NCI-H2081 (cell line): ENCODE results near the gene ERG.

Source experiments
- DNase-seq, 2 experiments: peaks; one replicate each; lab custom pipeline; 2025; lab: John Stamatoyannopoulos, UW

The ERG gene

DNA sequence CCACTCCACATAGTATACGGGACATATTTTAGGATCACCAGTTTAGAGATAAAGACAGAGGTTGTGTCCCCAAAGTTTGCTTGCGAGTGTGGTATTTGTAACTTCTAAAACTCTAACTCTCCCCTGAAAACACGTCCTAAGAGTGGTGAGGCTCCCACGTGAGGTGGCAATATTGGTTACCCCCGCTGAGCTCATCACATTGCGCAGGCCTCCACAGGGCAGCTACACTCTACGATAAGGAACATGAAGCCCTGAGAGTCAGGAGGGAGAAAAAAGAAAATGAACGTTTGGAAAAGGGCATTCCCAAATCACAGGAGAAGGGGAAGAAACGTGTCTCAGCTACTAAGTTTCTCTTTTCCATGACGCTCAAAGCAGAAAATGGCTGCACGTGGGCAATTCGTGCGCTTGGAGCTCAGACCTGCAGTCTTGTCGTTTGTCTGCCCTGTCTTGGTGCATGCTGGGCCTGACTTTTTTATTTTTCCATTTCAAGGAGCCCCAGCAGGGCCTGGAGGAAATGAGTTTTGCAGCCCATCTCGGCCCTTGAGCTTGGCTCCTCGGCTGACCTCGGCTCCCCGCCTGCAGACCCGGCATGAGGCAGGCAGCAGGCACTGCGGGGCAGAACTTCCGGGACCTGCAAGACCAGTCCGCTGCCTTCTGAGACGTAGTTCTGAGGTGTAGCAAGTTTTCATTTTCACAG is 25.7 kb downstream of the ERG start:
- no peak for DNase-seq

DNA sequence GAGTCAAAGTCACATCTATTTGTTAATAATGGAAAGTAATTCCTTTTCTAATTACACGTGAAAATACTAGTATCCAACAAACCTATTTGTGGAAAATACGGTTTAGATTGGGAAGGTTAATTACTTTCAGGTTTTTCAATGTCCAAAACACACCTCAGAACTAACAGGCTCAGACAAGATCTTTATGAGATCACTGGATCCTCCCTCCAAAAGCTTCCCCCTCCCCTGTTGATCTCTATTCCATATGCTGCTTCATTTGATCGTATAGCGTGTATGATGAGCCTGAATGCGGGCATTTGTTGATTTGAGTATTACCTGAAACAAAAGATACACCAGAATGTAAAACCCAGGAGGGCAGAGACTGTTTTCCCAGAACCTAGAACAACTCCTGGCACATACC is 26.5 kb downstream of the ERG start:
- no peak for DNase-seq

DNA sequence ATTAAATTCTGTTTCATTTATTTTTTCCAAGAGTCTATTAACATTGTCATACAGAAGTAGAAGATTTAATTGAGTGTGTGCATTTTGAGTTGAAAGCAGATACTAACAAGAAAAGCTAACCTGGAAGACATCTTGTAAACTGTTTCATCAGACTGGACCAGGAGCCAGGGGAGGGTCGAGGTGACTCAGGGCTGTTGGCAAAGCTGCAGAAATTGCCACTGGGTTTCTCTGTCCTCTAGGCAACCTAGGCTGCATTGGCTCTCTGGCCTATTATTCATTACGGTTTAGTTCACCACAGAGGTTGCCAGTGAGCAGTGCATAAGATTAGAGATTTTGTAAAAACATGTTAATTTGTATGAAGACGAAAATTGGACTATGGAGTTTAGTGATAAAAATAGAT is 27.5 kb downstream of the ERG start:
- DNase-seq: no peak

DNA sequence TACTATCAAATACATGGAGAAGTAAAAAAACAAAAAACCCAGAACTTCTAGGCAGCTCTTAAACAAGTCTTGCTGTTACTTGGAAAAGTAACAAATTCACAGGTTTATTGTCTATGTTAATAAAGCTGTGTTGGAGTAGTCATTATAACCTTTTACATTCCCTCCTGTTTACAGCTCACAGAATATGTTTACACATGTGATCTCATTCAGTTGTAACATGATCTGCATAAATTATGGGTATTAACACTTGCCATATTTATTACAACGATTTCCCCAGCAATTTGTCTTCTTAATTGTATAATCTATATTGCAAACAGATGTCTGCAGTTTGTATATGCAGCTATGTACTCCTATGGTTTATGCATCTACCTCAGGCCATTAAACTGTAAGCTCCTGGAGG is 28.6 kb downstream of the ERG start:
- peak in 1 of 2 experiments; percentile 19 for DNase-seq

DNA sequence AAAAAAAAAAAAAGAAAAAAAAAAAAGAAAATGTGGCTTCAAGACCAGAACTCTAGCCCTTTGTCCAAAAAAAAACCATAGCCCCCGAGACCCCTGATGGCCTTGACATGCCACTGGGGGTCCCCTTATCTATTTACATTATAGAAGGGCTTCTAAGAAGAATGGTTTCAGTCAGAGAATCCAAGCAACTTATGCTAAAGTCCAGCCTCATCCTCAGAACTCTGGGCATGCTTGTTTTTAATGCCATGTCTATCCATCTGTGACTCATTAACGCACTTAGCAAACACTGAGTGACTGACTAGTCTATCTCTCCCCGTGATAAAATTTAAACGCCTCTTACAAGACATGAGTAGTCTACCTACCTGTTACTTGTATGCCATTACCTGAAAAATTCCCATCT is 29.3 kb downstream of the ERG start:
- DNase-seq: no peak

DNA sequence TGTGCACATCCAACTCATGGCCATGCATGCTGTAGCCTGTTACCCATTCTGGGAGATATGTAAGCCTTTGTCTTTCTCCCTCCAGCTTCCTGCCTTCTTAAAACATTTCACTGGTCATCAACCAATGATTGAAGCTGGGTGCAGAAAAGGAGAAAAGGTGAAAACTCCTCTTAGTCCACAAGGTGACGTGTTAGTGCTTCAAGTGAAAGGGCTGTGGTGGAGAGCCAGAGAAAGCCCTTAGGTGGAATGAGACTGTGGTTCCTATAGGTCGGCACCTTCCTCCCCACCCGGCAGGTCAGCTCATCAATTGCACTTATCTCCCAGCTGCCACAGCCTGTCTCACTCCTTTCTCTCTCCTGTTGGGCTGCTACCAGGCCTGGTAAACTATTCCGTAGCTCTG is 30.4 kb downstream of the ERG start:
- no peak for DNase-seq

DNA sequence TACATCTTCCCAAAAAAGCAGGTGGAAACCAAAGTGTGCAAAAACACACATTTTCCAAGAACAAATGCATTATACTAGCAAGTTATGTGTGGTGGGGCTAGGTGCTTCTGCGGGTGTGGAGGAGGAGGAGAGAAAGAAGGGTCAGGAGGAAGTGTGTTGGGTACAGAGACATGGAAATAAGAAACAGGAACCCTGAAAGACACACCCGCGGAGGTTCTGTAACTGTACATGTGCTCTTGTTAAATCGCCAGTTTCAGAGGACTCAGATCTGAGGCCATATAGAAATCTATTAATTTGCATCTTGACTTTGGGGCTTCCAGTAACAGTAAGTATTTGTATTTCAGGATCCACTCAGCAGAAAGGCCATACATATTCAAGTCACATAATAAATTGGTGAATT is 30.9 kb downstream of the ERG start:
- DNase-seq: no peak

DNA sequence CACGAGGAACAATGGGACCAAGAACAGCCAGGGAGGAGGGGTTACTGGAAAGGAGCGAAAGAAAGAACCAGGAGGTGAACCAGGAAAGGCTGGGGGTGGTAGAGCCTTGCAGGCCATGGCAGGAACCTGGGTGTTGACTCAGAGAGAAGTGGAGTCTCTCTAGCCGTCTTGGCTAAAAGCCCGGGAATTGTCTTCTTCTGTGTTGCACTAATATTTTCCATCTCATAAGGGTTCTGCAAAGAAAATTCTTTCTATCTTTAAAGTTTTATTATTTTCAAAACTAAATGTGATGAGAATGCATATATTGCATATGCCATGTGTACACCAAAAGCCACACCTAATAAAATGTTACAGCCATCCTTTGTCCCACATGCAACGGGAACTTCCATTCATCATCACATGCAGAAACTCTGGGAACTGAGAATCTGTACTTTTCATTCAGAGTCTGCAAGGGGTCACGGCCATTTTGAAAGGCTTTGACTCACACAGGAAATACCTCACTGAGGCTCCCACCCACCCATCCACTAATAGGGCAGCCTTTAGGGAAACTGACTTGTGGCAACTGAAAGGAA is 38.0 kb downstream of the ERG start:
- DNase-seq: no peak

DNA sequence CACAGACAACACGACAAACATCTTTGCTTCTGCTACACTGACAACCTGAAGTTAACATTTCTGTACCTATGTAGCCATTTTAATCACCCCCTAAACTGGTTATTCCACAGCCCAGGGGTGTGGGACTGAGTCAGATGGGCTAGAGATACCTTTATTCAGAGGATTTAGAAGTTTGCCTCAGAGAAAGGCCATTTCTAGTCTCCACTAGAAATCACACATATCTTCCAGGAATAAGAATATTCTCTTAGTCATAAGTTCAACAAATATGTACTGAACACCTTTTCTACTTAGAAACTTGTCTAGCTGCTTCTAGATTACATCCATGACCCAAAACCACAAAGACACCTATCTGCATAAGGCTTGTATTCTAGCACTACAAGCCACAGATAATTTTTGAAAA is 38.8 kb downstream of the ERG start:
- DNase-seq: no peak

DNA sequence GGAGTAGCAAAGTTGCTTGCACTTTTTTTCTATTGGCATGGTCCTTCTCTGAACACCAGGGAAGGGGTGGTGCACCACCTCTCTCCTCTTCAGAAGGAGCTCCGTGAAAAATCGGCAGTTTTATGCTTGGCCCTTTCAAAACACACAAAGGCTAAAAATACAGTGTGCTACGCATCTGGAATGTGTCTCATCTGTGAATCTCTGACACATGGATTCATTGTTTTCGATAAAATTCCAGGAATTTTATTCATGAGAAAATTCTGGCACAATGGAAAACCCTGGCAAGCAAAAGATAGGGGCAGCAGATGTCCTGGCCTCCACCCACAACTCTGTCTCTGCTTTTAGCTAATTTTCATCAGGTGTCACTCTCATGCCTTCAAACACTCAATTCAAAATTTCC is 42.9 kb downstream of the ERG start:
- no peak for DNase-seq

DNA sequence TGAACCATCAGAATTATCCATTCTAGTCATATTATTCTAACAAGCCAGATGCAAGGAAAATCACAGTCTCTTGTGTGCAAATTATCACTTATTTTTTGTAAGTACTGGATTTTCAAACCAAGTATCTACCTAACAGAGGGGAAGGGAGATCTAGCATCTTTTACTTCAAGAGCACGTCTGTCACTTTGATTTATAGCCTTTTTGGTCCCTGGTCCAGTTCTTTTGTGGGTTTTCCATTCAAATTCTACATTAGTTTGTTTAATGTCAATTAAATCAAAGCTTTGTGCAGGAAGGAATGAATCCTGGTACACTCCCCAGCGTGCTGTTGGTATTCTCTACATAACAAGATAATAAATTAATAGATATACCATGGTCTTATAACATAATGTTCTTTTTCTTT is 43.6 kb downstream of the ERG start:
- DNase-seq: no peak

DNA sequence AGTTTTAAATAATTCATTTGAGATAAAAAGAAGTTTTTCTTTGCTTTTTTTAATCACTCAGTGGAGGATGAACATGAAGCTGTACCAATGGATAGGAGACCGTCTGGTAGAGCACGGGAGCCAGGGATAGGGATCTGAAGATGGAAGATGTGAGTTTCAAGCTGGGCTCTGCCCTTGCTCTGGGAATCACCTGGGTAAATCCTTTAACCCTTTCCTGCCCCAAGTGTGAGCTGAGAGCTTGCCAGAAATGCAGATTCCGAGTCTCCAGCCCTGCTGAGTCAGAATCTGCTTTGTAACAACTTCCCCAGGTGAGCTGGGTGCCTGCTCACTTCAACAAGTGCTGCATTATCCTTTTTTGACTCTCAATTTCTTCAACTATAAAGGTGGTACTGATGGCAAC is 44.1 kb downstream of the ERG start:
- DNase-seq: no peak

DNA sequence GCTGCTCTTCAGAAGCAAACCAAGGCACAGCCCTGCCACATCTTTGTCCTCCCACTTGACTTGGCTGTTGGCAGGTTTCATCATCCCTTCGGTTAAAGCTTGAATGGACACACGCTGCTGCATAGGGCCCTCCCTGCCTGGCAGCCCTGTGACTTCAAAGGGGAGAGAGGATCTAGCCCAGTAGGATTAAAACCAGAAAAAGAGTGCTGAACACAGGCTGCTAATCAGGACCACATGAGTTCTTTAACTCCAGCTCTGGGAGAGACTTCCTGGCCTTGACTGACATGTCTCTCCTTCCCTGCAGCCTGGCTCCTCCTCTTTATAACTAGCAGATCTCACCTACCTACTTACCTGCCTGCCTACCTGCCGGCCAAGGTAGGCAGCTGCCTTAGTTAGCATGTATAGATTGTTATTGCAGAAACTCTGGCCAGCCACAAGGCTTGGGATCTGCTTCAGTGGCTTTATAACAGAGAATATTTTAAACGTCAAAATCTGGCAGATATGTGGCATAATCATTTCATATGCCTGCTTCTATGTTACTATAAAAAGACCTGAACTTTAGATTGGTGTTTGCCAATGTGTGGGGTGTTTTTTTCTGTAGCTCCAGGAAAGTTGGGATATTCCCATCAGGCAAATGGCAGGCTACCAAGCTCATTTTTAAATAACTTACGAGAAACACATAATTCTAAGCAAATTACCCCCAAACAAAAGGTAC is 49.4 kb downstream of the ERG start:
- DNase-seq: no peak

DNA sequence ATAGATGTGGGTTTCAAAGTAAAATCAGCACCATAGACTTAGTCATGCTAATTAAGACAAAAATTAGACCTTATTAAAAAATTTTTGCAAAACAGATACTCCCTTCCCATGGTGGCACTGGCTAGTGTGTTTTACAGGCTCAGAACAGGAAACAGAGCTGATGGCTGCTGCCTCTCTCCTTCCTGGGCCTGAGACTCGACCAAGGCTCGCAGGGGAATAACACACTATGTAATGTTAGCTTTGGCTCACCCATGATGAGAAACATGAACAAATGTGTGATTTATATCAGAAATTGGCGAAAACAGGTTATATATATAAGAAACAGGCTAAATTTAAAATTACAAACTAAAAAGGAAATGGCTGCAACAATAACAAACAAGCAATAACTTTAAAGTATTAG is 50.7 kb downstream of the ERG start:
- no peak for DNase-seq

DNA sequence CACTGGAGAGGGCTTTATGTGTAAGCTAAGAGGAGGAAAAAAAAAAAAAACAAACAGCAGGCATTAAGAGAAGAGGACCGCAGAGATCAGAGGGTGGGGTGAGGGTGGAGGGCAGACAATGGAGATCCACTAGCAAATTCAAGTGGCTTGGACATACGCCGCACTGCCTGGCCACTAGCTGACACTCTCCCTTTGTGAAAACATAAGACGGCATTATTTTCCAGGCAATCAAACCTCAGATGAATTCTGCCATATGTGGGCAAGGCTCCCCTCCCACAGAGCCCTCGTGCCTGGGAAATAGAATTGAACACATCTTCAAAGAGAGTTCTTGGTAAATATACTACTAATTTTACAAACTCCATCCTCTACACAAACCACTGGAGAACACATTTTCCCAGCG is 53.6 kb downstream of the ERG start:
- DNase-seq: no peak

DNA sequence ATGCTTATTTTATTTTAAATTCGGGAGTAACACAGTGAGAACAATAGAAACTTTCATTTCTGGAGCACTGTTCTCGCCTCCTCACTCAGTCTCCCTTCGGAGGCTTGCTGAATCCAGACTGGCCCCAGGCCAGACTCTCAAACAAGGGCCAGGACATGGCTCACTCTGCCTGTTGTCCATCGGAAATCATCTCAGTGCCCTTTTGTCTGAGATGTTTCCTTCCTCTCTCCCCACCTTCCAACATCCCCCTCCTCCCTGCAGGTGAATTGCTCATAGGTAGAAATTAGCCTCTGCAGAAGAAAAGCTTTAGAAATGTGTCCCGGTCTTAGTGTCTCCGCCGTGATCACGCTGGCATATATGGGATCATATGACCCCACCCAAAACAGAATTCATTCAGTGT is 55.2 kb downstream of the ERG start:
- DNase-seq: no peak

DNA sequence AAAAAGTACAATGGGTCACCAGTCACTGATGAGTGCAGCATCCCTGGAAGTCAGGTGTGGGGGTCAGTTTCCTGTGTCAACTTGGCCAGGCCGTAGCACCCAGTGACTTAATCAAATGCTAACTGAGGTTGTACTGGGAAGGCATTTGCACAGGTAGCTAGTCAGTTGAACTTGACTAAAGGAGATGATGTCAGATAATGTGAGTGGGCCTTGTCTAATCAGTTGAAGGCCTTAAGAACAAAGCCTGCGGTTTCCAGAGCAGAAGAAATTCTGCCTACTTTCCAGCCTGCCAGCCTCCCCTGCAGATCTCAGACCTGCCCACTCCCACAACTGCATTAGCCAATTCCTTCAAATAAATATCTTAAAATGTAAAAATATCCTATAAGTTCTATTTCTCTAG is 57.1 kb downstream of the ERG start:
- DNase-seq: no peak

DNA sequence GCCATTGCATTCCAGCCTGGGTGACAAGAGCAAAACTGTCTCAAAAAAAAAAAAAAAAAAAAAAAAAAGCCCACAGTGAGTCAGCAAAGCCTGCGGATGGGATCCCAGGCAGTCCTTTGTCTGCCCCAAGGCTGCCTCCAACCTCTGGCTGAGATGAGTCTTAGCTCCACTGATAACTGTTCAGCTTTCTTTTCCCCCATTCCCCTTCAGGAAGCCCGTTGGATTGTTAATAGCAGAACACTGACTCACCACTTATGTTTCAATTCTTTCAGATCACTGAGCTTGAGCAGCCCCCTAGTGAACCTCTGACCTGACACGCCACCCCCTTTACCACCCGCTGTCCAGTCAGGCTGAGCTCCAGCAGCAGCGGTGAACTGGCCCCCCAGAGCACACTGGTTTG is 57.5 kb downstream of the ERG start:
- no peak for DNase-seq

DNA sequence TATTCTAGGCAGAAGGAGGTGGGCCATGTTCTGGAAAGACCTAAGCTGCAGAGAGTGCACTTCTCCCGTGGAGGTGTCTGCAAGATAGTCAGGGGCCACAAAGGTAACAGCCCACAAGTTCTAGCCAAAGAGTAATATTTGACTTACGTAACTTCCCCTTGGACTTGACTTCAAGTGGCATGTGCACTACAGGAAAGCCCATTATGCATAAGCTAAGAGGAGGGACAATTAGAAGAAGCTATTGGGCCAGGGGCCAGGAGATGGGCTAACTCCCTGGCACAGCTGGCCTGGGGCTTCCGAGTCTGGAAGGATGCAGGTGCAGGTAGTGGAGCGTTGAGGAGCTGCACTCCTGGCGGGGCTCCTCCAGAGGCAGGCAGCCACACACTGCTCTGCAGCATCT is 58.3 kb downstream of the ERG start:
- DNase-seq: peak in 1 of 2 experiments; percentile 0

DNA sequence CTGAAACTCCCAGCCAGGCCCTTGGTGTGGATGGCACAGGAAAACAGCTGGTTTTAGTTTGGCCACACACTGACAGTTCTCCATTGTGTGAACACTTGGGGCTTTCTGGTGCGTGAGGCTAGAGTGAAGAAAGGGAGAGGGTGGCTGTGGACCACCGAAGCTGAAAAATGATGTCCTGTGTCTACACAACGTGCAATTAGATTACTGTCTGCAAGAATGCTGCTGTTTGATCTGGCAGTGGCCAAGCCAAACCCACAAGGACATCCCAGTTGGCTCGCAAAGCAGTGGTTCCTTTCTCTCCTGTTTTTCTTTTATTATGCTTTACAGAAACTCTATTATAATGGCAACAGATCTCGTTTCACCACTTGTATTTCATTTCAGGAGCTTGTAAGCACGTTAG is 58.9 kb downstream of the ERG start:
- DNase-seq: no peak

DNA sequence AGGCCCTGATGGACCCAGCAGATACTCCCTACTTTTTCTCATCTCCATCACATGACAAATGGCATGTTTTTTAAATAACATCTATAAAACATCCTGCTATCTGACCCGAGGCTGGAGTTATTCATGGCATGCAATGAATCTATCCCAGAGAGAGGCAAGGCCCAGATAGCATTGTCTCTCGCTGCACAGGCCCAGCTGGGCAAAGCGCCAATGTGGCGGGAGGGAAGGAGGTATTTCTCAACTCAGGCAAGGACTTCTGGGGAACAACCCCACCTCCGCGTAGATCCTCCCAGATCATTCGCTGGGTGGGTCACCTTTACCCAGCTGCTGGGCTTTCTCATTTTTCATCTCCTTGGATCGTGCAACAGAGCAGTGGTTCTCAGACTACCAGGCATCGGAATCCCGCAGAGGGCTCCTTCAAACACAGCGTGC is 59.8 kb downstream of the ERG start:
- DNase-seq: no peak

DNA sequence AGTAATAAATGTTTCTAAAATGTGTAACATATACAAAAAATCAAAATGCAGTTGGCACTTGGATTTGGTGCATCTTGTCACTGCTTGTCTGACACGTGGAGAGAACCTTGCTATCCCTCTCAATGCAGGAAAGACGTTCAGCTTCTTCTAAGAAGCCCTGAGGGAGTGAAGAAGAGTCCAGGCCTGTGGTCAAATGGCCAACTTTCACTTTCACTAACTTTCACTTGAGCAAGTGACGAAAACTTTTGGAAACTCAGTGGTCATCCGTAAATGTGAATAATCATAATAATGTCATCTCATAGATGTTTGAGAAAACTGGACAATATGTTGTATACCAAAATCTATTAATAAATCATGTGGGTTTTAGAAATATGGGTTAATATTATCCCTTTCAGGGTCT is 61.9 kb downstream of the ERG start:
- no peak for DNase-seq

DNA sequence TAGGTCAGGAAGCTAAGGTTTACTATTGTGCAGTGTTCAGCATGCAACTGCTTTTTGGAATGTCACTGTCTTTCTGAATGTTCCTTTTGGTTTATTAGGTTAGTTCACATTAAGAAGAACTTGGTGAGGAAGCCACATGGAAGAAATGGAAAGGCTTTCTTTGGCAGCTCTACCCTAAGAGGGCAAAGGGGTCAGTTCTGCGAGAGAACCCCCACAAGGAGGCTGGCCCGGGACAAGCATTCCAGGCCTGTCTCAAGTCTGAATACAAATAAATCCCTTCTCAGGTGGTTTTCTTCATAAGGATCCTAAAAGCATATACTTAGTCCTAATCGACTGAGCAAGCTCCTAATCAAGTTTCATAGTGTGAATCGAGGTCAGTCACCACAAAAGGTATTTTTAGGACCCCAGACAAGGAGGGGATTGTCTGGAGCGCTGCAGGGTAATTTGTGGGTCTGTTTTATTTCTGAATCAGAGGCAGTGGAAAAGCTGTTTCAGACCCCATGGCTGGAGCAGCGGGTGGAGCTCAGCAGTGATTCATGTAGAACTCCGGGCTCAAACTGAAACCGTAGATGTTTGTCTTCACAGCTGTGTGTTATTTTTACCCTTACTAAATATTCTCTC is 63.3 kb downstream of the ERG start:
- no peak for DNase-seq
